ENCODE measurements around the gene ANKRD23. TPM values are rescaled to one million over a fixed set of nuclear protein-coding genes. Genes with fewer than 3 reads are reported as not detected.
A peak's percentile ranks its signal among the peaks of the same experiment; 100 is the strongest.

The ANKRD23 gene
- total and polyA plus RNA-seq, 2 of the 13 experiments (the other 11 are each of a cell fraction or from before 2014, with no cell fraction given), result 1.5 to 1.6 TPM

DNA sequence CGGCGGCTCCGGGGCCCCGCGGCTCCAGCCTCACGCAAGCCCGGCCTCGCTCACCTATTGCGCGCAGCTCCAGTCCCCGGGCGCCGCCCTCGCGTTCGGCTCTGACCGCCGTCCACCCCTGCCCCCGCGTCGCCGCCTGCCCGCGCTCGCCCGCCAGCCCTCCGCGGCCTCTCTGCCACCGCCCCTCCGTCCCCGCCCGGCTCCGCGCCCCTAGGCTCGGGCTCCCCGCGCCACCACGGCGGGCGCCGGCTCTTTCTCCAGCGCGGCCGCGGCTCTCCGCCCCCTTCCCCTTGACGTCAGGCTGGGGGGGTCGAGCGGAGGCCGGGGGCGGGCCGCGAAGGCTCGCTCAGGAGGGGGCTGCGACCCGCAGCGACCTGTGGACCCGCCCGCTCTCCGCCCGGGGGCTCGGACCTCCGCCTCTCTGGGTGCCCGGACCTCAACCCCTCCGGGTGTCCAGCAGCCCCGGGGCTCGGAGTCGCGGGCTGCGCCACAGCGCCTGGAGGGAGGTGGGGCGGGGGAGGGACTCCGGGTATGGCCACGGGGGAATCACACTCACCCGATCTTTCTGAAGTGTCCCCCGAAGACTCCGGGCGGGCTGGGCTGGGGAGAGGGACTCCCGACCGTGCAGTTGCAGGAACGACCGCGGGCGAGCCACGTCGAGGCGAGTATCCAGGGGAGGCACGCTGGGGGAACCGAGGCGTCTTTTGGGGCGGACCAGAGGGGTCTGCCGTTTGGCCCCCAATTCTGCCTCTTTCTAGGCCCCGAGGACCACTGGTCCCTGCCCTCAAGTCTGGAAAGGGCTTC, 26.2 kb upstream of the ANKRD23 start, which contains the start of gene SEMA4C (continued):
- TF ChIP-seq ZBTB25 (CRISPR knock-in tag; IDR thresholded peaks at IDR 0.05) (no peak), HNF1A (IDR thresholded peaks at IDR 0.05; ENCODE audit: low read depth) (no peak), HNF1A (CRISPR knock-in tag; IDR thresholded peaks at IDR 0.05; ENCODE audit: borderline replicate concordance) (peak; percentile 45; the same call in 1 of the 2 replicates), ETV5 (CRISPR knock-in tag; IDR thresholded peaks at IDR 0.05; ENCODE audit: borderline replicate concordance) (peak; percentile 40; the same call in 1 of the 2 replicates), KDM4B (CRISPR knock-in tag; IDR thresholded peaks at IDR 0.05) (no peak), ZNF24 (IDR thresholded peaks at IDR 0.05) (no peak), AHR (CRISPR knock-in tag; IDR thresholded peaks at IDR 0.05) (no peak), HOXA3 (CRISPR knock-in tag; IDR thresholded peaks at IDR 0.05) (peak; percentile 73), HNF1B (CRISPR knock-in tag; IDR thresholded peaks at IDR 0.05) (0 out of 2 replicates have a peak, but pooled peaks have one; percentile 22), ZNF225 (CRISPR knock-in tag; IDR thresholded peaks at IDR 0.05) (no peak), CBX2 (IDR thresholded peaks at IDR 0.05; ENCODE audit: low read depth, low read length) (no peak), CBX2 (CRISPR knock-in tag; IDR thresholded peaks at IDR 0.05; ENCODE audit: low read depth) (no peak), GFI1 (CRISPR knock-in tag; IDR thresholded peaks at IDR 0.05; ENCODE audit: borderline replicate concordance) (0 out of 2 replicates have a peak, but pooled peaks have one; percentile 36), ATRX (CRISPR knock-in tag; IDR thresholded peaks at IDR 0.05; ENCODE audit: borderline replicate concordance) (no peak), ZNF432 (CRISPR knock-in tag; IDR thresholded peaks at IDR 0.05; ENCODE audit: borderline replicate concordance) (no peak), ZNF891 (CRISPR knock-in tag; IDR thresholded peaks at IDR 0.05) (peak; percentile 55; the same call in 1 of the 2 replicates), BCL6 (CRISPR knock-in tag; IDR thresholded peaks at IDR 0.05) (0 out of 2 replicates have a peak, but pooled peaks have one; percentile 22), MED1 (CRISPR knock-in tag; IDR thresholded peaks at IDR 0.05) (0 out of 2 replicates have a peak, but pooled peaks have one; percentile 30)
- TF ChIP-seq, protein P1, sequence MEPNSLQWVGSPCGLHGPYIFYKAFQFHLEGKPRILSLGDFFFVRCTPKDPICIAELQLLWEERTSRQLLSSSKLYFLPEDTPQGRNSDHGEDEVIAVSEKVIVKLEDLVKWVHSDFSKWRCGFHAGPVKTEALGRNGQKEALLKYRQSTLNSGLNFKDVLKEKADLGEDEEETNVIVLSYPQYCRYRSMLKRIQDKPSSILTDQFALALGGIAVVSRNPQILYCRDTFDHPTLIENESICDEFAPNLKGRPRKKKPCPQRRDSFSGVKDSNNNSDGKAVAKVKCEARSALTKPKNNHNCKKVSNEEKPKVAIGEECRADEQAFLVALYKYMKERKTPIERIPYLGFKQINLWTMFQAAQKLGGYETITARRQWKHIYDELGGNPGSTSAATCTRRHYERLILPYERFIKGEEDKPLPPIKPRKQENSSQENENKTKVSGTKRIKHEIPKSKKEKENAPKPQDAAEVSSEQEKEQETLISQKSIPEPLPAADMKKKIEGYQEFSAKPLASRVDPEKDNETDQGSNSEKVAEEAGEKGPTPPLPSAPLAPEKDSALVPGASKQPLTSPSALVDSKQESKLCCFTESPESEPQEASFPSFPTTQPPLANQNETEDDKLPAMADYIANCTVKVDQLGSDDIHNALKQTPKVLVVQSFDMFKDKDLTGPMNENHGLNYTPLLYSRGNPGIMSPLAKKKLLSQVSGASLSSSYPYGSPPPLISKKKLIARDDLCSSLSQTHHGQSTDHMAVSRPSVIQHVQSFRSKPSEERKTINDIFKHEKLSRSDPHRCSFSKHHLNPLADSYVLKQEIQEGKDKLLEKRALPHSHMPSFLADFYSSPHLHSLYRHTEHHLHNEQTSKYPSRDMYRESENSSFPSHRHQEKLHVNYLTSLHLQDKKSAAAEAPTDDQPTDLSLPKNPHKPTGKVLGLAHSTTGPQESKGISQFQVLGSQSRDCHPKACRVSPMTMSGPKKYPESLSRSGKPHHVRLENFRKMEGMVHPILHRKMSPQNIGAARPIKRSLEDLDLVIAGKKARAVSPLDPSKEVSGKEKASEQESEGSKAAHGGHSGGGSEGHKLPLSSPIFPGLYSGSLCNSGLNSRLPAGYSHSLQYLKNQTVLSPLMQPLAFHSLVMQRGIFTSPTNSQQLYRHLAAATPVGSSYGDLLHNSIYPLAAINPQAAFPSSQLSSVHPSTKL (CRISPR knock-in tag; IDR thresholded peaks at IDR 0.05), result peak; percentile 26; the same call in 1 of the 2 replicates

All from HepG2 (cell line).